CD4-positive, alpha-beta T cell treated with Interleukin-17A for 1 hour (primary cell): Measurements from ENCODE around the gene CDKL5.
"Not testable (repeated sequence)": the region's sequence is repeated elsewhere in the genome, so short reads cannot be mapped to it uniquely, and the experiment has no call there.

Experiments
- DNase-seq: peaks from one replicate; pipeline ENCODE4 v3.0.0-alpha.2; 2020

The CDKL5 gene

DNA sequence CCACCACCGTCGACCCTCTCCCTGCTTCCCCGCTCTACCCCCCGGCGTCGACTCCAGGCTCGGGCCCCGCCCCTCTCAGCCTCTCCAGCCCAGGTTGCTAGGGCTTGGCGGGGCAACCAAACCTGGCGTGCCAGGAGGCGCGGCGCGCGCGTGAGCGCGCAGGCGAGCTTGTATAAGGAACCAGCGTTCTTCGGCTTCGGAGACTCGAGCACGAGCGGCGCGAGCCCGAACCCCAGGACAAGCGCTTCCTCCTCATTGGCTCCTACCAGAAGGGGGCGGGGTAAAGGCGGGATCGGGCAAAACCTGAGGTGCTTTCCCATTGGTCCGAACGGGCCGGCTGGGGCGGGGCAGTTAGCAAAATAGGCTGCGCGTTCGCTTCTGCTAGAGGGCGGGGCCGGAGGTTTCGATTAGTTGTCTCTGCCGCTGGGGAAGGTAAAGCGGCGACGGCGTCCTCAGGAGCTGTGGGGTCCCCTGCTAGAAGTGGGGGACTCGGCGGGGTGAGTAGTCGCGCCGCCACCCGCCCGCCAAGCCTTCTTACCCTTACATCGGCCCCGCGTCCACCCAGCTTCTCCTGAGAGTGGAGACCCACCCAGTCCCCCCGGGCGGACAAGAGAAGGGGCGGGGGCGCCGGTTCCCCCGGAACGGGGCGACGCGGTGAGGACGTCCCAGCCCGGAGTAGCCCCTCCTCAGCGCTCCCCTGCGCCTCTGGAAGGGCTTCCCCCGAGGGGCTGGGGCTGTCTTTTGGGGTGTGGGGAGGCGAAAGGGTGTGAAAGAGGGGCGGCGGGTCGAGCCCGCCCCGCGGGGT, at the start of gene CDKL5:
Gene CDKL5 (plus strand): TSS at position 410 of the 805 bp plus-strand sequence. CDS start 81,489 bp downstream, outside the sequence.
- DNase-seq = peak; percentile 97

GRCh38 chrX:18377796-18378195, 47.6 kb upstream of the CDKL5 start:
- peak; percentile 50 for DNase-seq

DNA sequence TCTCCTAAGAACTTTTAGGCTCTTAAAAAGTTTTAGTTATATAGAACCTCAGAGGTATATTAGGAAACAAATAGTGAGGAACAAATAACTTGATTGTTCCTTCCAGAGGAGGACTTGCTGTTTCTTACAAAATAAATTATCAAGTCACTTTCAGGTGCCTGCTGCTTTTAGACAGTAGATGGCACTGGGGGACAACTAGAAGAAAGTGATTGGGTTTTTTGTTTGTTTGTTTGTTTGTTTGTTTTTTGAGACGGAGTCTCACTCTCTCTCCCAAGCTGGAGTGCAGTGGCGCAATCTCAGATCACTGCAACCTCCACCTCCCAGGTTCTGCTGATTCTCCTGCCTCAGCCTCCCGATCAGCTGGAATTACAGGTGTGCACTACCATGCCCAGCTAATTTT, 35.4 kb upstream of the CDKL5 start:
- no peak for DNase-seq

GRCh38 chrX:18390941-18391538, 34.4 kb upstream of the CDKL5 start:
- DNase-seq = peak; percentile 68

- no peak for DNase-seq
Measured at GRCh38 chrX:18394477-18394876, 30.9 kb upstream of the CDKL5 start.

DNA sequence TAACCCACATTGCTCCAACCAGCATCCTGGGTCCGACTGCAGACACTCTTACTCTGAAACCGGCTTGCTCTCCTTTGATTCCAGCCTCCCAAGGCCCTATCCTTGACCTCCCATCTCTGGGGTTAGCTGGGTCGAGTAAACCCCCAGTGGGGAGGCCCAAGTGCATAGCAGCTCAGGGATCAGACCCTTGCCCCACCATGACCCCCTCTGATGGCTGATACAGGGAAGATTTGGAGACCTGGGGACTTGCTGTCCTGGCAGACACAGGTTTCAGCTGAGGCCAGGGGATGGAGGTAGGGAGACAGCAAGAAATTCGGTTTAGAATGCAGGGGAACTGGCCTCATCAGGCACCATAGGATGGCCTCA, 23.6 kb upstream of the CDKL5 start:
- no peak for DNase-seq

DNA sequence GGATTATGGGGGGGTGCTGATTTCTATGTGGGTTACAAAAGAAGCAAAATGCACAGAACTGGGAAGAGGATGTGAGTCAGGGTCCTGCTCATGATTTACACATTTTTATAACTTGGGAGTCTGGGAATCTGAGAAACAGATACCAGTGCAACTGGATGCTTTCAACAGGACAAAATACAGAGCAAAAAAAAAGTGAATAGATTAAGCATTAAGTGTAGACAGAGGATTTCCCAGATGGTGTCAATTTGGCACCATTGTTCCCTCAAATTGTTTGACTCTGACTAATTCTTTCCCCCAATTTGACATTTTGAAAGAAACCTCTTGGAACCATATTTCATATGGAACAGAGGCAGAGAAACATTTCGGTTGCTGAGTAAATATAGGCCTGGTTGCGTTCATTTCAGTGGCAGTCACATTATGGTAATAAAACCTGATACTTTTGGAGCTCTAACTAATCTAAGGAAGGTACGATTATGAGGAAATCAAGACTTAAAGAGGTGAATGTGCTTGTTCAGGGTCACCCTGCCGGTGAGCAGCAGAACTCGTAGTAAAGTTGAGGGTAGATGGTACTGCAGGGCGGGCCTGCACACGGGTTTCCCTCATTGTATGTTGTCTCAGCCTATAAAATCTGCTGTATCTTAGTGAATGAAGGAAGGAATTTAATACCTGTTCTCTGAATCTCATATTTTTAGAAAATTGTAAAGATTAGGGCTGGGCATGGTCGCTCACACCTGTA, 18.7 kb upstream of the CDKL5 start:
- no peak for DNase-seq

GRCh38 chrX:18410038-18410437, 15.4 kb upstream of the CDKL5 start:
- no peak for DNase-seq

DNA sequence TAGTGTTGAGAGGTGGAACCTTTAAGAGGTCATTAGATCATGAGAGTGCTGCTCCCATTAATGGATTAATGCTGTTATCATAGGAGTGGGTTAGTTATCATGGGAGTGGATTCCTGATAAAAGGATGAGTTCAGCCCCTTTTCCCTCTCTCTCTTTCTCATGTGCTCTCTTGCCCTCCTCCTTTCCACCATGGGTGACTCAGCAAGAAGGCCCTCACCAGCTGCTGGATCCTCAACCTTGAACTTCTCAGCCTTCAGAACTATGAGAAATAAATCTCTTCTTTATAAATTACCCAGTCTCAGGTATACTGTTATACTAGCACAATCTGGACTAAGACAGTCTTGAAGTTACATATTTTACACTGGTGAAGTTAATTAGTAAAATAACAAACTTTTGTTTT, 10.0 kb upstream of the CDKL5 start:
- no peak for DNase-seq

DNA sequence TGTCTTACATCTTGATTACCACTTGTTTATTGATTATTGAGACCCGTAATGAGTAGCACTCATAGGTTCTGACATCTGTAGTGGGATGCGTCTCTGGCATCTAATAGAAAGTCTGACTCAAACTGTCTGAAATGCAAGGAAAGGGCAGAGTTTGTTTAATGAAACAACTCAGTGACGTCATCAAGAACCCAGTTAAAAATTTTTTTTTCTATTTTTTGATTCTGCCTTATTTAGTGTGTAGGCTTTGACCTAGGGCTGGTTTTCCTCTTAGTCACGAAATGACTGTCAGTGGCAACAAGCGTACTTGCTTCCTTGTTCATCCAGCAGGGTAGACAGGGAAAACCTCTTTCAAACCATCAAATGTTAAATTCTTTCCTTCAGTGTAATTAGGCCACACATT, 3.1 kb upstream of the CDKL5 start:
- no peak for DNase-seq

- DNase-seq = no peak
Measured at GRCh38 chrX:18422886-18423285, 2.5 kb upstream of the CDKL5 start.

DNA sequence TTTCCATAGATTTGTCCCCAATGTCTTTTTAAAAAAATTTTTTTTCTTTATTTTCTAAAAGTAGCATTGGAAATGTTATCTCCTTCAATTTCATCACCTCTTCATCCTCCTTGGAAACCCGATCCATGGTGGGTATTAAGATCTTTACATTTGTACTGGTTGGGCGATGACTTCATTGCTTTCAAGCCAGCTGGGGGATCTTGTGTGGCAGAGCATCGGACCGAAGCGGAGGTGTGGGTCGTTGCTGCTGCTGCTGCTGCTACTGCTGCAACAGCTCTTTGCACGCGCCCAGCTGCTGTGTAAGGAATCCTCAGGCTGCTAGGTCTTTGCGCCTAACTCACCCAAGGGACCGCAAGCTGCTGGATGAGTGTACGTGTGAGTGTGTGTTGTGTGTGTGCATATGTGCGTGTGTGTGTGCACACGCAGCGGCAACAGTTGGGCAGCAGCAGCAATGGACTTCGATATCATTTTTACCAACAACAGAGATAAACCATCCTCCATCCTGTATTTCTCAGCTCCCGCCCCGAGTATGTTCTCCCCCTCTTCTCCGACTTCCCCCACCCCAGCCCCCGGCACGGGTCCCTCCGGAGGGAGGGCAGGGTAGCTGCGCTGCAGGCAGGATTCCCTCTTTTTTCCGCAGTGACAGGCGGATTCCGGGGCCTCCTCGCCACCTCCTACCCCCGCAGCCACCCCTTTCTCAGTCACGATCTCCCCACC, 768 bp upstream of the CDKL5 start:
- DNase-seq = peak; percentile 19

DNA sequence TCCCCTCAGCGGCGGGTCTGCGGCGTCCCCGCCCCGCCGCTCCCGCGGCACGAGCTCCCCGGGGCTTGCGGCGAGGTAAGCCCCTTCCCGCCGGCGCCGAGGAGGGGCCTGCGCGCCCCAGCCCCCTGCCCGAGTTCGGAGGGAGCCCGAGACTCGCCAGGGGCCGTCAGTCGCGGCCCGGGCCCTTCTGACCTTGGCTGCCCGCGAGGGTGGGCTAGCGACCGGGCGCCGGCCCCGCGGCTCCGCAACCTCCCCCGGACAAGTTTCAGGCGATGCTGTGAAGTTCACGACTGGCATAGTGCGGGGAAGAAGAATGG, 554 bp downstream of the CDKL5 start:
- DNase-seq = no peak

DNA sequence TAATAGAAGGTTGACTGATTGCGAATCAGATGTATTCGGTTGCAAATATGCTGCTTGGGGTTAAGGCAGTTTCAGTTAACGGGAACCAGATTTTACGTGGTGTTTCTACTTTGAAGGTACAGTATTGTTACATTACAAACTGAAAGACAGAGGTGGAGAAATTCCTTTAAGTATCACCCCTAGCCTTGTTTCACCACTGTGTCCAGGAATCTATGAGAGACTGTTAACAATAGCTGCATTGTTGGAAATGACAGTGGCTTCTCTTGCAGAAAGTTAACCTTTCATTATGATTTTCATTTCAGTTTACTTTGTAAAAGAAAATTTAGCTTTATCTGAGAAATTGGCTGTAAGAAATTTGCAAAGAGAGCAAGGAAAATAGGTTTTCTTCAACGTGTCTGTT, 2.6 kb downstream of the CDKL5 start:
- no peak for DNase-seq

GRCh38 chrX:18433288-18433687, 7.9 kb downstream of the CDKL5 start:
- not testable (repeated sequence) for DNase-seq

DNA sequence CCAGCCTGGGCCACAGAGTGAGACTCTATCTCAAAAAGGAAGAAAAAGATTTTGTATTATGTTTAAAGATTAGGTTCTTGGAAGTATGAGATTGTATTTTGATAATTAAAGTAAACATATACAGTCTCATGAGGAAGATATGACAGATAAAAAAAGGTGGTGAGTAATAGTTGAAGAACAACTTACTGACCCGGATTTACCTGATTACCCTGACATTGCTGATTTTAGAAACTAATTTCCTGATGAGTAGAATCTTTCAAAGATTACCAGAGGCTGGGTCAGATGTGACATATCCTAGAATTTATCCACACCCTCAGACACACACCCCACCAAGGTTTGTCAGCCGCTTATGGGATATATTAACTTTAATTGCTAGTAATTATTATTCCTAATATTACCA, 9.5 kb downstream of the CDKL5 start:
- no peak for DNase-seq

DNA sequence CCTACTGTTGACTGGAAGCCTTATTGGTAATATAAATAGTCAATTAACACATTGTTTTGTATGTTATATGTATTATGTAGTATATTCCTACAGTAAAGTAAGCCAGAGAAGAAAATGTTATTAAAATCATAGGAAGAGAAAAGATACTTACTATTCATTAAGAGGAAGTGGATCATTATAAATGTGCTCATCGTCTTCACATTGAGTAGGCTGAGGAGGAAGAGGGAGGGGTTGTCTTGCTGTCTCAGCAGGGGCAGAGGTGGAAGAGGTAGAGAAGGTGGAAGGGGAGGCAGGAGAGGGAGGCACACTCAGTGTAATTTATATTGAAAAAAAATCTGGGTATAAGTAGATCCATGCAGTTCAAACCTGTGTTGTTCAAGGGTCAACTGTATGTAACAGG, 10.6 kb downstream of the CDKL5 start:
- no peak for DNase-seq

GRCh38 chrX:18440835-18441234, 15.4 kb downstream of the CDKL5 start:
- DNase-seq = no peak

DNA sequence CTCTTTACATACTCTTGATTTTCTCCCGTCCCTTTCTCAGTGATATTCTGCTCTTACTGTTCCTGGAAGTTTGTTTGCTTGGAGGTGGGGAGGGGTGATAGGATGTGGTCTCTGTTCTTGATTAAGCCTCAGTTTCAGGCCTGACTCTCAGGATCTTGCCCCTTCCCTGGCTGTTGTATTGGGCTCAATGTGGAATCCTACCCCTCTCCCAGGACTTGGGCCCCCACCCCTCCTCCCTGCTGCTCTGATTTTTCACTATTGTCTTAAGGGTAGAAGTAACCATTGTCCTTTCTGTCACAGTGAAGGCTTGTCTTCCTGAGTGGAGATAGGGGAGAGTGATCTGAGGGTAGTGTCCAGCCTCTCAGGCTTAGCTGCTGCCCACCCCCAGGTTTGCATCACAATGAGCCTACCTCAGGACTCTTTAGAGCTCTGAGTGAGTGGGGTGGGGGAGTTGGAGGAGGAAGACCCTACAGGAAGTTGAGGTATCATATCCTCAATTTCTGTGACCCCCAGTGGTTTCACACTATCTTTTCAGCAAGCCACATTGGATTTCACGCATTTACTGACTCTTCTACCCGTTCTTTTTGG, 16.5 kb downstream of the CDKL5 start:
- DNase-seq = no peak

DNA sequence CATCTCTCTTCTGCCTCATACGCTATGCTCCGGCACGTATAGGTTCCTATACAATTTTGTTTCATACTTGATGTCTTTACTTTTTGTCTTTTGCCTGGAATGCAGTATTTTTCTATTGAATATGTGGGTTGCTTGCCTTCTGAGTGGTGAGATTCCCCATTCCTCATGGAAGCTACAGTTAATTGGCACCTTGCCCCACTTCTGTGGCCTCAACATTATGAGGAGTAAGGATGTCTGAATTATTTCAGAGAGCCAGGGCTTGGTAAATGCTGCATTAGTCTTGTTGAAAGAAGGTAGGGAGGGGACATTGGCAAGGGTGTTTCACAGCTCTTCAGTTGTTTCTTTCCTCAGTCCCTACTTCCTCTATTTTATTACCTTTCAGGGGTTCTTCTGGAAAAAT, 23.0 kb downstream of the CDKL5 start:
- DNase-seq = no peak

DNA sequence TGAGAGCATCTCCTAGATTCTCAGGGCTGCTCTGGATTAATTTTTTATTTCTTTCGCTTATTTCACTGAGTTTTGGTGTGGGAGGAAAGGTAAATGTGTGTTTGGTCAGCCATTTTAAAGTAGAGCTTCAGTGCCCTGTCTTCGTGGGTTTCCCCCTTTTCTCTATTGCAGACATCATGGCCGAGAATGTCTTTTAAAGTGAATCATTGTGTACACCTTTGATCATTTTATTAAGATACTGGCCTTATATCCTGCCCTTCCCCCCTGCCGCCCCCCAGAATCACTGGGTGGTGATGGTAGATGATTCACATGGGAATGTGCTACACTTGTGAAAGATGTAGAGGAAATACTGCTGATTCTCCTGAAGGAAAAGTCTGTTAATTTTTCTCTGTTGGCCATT, 23.8 kb downstream of the CDKL5 start:
- no peak for DNase-seq

GRCh38 chrX:18455384-18455783, 30.0 kb downstream of the CDKL5 start:
- DNase-seq = no peak

GRCh38 chrX:18457000-18457399, 31.6 kb downstream of the CDKL5 start:
- DNase-seq = no peak
